Activated CD8-positive, alpha-beta memory T cell treated with anti-CD3 and anti-CD28 coated beads for 48 hours (primary cell): Measurements from ENCODE around the gene TEAD3.

Experiments used
- DNase-seq, 3 experiments: peaks; one replicate each; pipeline ENCODE4 v3.0.0-alpha.2; 2020; ENCODE audit warnings: low read depth in 2 of 3, low spot score in 2 of 3

Gene TEAD3

DNA sequence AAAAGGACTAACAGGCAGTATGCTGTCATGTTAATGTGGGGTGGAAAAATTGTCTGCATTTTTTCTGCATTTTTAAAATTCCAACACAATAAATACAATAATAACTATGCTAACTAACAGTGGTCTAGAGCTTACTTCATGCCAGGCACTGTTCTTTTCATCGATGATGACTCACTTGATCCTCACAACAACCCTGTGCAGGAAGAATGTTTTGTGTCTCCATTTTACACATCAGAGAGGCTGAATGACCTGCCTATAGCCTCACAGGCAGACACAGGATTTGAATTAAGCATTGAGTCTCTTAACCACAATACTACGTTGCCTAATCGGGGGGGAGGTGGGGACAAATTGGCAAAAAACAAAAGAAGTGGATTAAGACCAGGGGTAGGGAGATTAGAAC is 71.6 kb downstream of the TEAD3 start:
- DNase-seq, result no peak
